Activated naive CD4-positive, alpha-beta T cell treated with anti-CD3 and anti-CD28 coated beads, Interleukin-2, amount 50 U/mL, for 72 hours (primary cell): ENCODE measurements around the gene SIRT6. TPM values are rescaled to one million over a fixed set of nuclear protein-coding genes. Genes with fewer than 3 reads are reported as not detected.
"Not testable (repeated sequence)": the region's sequence is repeated elsewhere in the genome, so short reads cannot be mapped to it uniquely, and the experiment has no call there.

ENCODE experiments used
- ATAC-seq, 2 donors: fragments of 150-1000 bp; cut with Tn5 transposase; 2 replicates each; pipeline ENCODE4 v1.10.0; 2021; ENCODE audit warnings: mild to moderate bottlenecking in 2 of 2, moderate library complexity in 2 of 2
- DNase-seq, 2 donors: peaks; one replicate each; pipeline ENCODE4 v3.0.0; 2021 to 2022; ENCODE audit warnings: low spot score in 2 of 2
- H3K27ac Mint-ChIP-seq, 2 donors: one replicate each; pipeline ENCODE4 v1.8.0; 2022; ENCODE audit warnings: mild to moderate bottlenecking in 2 of 2, mixed read lengths in 2 of 2
- H3K36me3 Mint-ChIP-seq, 2 donors: one replicate each; pipeline ENCODE4 v1.8.0; 2022; ENCODE audit warnings: mixed read lengths in 2 of 2
- H3K9me3 Mint-ChIP-seq, 2 donors: one replicate each; pipeline ENCODE4 v1.8.0; 2022; ENCODE audit warnings: mixed read lengths in 2 of 2
- total RNA-seq, 2 donors: library from RNA; stranded (reverse); gene quantifications; one replicate each; pipeline ENCODE4 v1.2.3, GENCODE V29; 2022

Gene SIRT6
- total RNA-seq, 2 donors from 2014 or later: 35.3 to 37.9 TPM

- Mint-ChIP-seq H3K27ac (no peak overlapping the region), H3K36me3 (no peaks in the 10 kb centered on the region), H3K9me3 (no peaks in the 10 kb centered on the region)
- ATAC-seq (no peak), DNase-seq (no peak)
Measured at GRCh38 chr19:4208385-4209094, 26.2 kb upstream of the SIRT6 start.

GRCh38 chr19:4206818-4207484, 24.6 kb upstream of the SIRT6 start:
- H3K36me3 Mint-ChIP-seq: no peaks in the 10 kb centered on the region
- DNase-seq (no peak), ATAC-seq (no peak)
- H3K9me3 Mint-ChIP-seq: no peaks in the 10 kb centered on the region
- H3K27ac Mint-ChIP-seq: no peak overlapping the region

- H3K27ac Mint-ChIP-seq: no peak overlapping the region
- ATAC-seq: no peak
- peaks cover 12 to 17% of the 10 kb centered on the region in 2 donors for H3K36me3 Mint-ChIP-seq
- H3K9me3 Mint-ChIP-seq: peaks cover 0 to 11% of the 10 kb centered on the region in 2 donors
- no peak for DNase-seq
Measured at GRCh38 chr19:4201798-4202197, 19.4 kb upstream of the SIRT6 start.

GRCh38 chr19:4200940-4201542, 18.7 kb upstream of the SIRT6 start:
- peaks cover 0 to 11% of the 10 kb centered on the region in 2 donors for H3K9me3 Mint-ChIP-seq
- DNase-seq (no peak), ATAC-seq (no peak)
- H3K27ac Mint-ChIP-seq: no peak overlapping the region
- H3K36me3 Mint-ChIP-seq: peaks cover 14 to 19% of the 10 kb centered on the region in 2 donors

GRCh38 chr19:4199699-4200293, 17.4 kb upstream of the SIRT6 start:
- Mint-ChIP-seq H3K36me3 (peaks cover 14 to 19% of the 10 kb centered on the region in 2 donors), H3K27ac (no peak overlapping the region), H3K9me3 (peaks cover 0 to 11% of the 10 kb centered on the region in 2 donors)
- DNase-seq (no peak), ATAC-seq (no peak)

GRCh38 chr19:4198467-4199126, 16.2 kb upstream of the SIRT6 start:
- Mint-ChIP-seq H3K27ac (no peak overlapping the region), H3K9me3 (peaks cover 0 to 11% of the 10 kb centered on the region in 2 donors), H3K36me3 (peaks cover 14 to 19% of the 10 kb centered on the region in 2 donors)
- DNase-seq: no peak
- ATAC-seq: no peak

- H3K27ac Mint-ChIP-seq: no peak overlapping the region
- DNase-seq: no peak
- peaks cover 0 to 11% of the 10 kb centered on the region in 2 donors for H3K9me3 Mint-ChIP-seq
- ATAC-seq: no peak
- peaks cover 14 to 19% of the 10 kb centered on the region in 2 donors for H3K36me3 Mint-ChIP-seq
Measured at GRCh38 chr19:4197625-4198466, 15.5 kb upstream of the SIRT6 start.

- Mint-ChIP-seq H3K27ac (no peak overlapping the region), H3K9me3 (peaks cover 0 to 11% of the 10 kb centered on the region in 2 donors), H3K36me3 (peaks cover 14 to 19% of the 10 kb centered on the region in 2 donors)
- ATAC-seq: no peak
- DNase-seq: no peak
Measured at GRCh38 chr19:4197228-4197624, 14.9 kb upstream of the SIRT6 start.

- no peak for DNase-seq
- Mint-ChIP-seq H3K27ac (no peak overlapping the region), H3K9me3 (peaks cover 0 to 11% of the 10 kb centered on the region in 2 donors), H3K36me3 (peaks cover 14 to 19% of the 10 kb centered on the region in 2 donors)
- no peak for ATAC-seq
Measured at GRCh38 chr19:4196587-4197148, 14.3 kb upstream of the SIRT6 start.

GRCh38 chr19:4196009-4196408, 13.6 kb upstream of the SIRT6 start:
- no peak for DNase-seq
- peaks cover 14 to 19% of the 10 kb centered on the region in 2 donors for H3K36me3 Mint-ChIP-seq

GRCh38 chr19:4194353-4194752, 12.0 kb upstream of the SIRT6 start:
- ATAC-seq (no peak), DNase-seq (no peak)
- H3K27ac Mint-ChIP-seq: no peak overlapping the region
- H3K36me3 Mint-ChIP-seq: peaks cover 14 to 19% of the 10 kb centered on the region in 2 donors
- peaks cover 0 to 11% of the 10 kb centered on the region in 2 donors for H3K9me3 Mint-ChIP-seq

More at GRCh38 chr19:4196009-4196408, 13.6 kb upstream of the SIRT6 start:
- H3K9me3 Mint-ChIP-seq: peaks cover 0 to 11% of the 10 kb centered on the region in 2 donors
- no peak overlapping the region for H3K27ac Mint-ChIP-seq
- ATAC-seq: no peak

- H3K27ac Mint-ChIP-seq, DNase-seq, ATAC-seq, H3K9me3 Mint-ChIP-seq, H3K36me3 Mint-ChIP-seq: not testable (repeated sequence)
Measured at GRCh38 chr19:4192537-4192936, 10.2 kb upstream of the SIRT6 start.

GRCh38 chr19:4189641-4190040, 7.3 kb upstream of the SIRT6 start:
- Mint-ChIP-seq H3K9me3 (no peaks in the 10 kb centered on the region), H3K36me3 (no peaks in the 10 kb centered on the region), H3K27ac (no peak overlapping the region)
- no peak for ATAC-seq
- no peak for DNase-seq

- Mint-ChIP-seq H3K27ac (no peak overlapping the region), H3K36me3 (peaks cover 3% of the 10 kb centered on the region in 2 donors), H3K9me3 (no peaks in the 10 kb centered on the region)
- ATAC-seq (no peak), DNase-seq (no peak)
Measured at GRCh38 chr19:4187313-4188122, 5.2 kb upstream of the SIRT6 start.
